GM12878 (cell line): ENCODE data around the gene POC5. TPM values are rescaled to one million over a fixed set of nuclear protein-coding genes. Genes with fewer than 3 reads are reported as not detected.
A peak's percentile ranks its signal among the peaks of the same experiment; 100 is the strongest.

Experiments used
- CBX5 ChIP-seq: sonication (generic); IDR thresholded peaks from 2 replicates; pipeline ENCODE4 v1.6.1; 2016; ENCODE audit warnings: low read depth, moderate library complexity, mild to moderate bottlenecking, inconsistent platforms
- CTCF ChIP-seq, 3 experiments: IDR thresholded peaks in 2 of 3; conservative IDR thresholded peaks in 1 of 3; 2 replicates each; pipeline ENCODE4 v1.5.1; 2011; ENCODE audit warnings: low read depth in 3 of 3, low read length in 3 of 3, mild to moderate bottlenecking in 3 of 3, control low read depth in 2 of 3, moderate library complexity in 2 of 3, inconsistent platforms in 1 of 3, mixed read lengths in 1 of 3; ENCODE audit not compliant: control insufficient read depth in 2 of 3, insufficient read depth in 1 of 3; ENCODE audit errors: extremely low read depth in 1 of 3
- EZH2 ChIP-seq: IDR thresholded peaks from 2 replicates; pipeline ENCODE4 v1.6.1; 2012; ENCODE audit warnings: low read depth, mild to moderate bottlenecking, control low read depth, inconsistent platforms, low read length, borderline replicate concordance; ENCODE audit not compliant: control insufficient read depth
- HDAC6 ChIP-seq: fragments of 200-600 bp; sonication (generic); IDR thresholded peaks from one replicate; pipeline ENCODE4 v1.8.0; 2017; ENCODE audit warnings: antibody characterized with exemption; ENCODE audit not compliant: unreplicated experiment
- HDGF ChIP-seq: fragments of 450-650 bp; IDR thresholded peaks from 2 replicates; pipeline ENCODE4 v1.6.1; 2016; ENCODE audit warnings: antibody characterized with exemption
- KLF5 ChIP-seq: fragments of 450-650 bp; IDR thresholded peaks from 2 replicates; pipeline ENCODE4 v1.6.1; 2014; ENCODE audit warnings: mild to moderate bottlenecking; ENCODE audit not compliant: partially characterized antibody
- MEF2A ChIP-seq: IDR thresholded peaks from 2 replicates; pipeline ENCODE4 v1.6.1; 2011; ENCODE audit warnings: low read depth, mild to moderate bottlenecking, low read length, moderate library complexity; ENCODE audit not compliant: insufficient read depth
- MTA2 ChIP-seq: fragments of 450-650 bp; IDR thresholded peaks from 2 replicates; pipeline ENCODE4 v1.6.1; 2016; ENCODE audit warnings: low read depth, mild to moderate bottlenecking, moderate library complexity
- MYC ChIP-seq: IDR thresholded peaks from 2 replicates; pipeline ENCODE4 v1.6.1; 2011; ENCODE audit warnings: mild to moderate bottlenecking, low read length, moderate library complexity, inconsistent platforms; ENCODE audit not compliant: insufficient read depth, insufficient replicate concordance, insufficient read length, severe bottlenecking
- PAX8 ChIP-seq: fragments of 450-650 bp; IDR thresholded peaks from 2 replicates; pipeline ENCODE4 v1.6.1; 2017; ENCODE audit warnings: mild to moderate bottlenecking, moderate library complexity
- SP1 ChIP-seq: IDR thresholded peaks from one replicate; pipeline ENCODE4 v1.6.1; 2011; ENCODE audit warnings: low read depth, low read length
- WRNIP1 ChIP-seq: IDR thresholded peaks from 2 replicates; pipeline ENCODE4 v1.6.1; 2011; ENCODE audit warnings: low read depth, low read length, improper control_type of control experiment, borderline replicate concordance
- ZNF207 ChIP-seq: fragments of 450-650 bp; IDR thresholded peaks from 2 replicates; pipeline ENCODE4 v1.6.1; 2014; ENCODE audit warnings: antibody characterized with exemption, mild to moderate bottlenecking, borderline replicate concordance
- polyA plus RNA-seq, 11 experiments: library from polyadenylated mRNA; depleted of rRNA in 4 of 11; unstranded in 6 of 11; stranded (reverse) in 5 of 11; fragments of >200 nt; fragmentation: Nextera tagmentation in 4 of 11; fragmentation: Illumina TruSeq in 1 of 11; extraction: Ambion mirVana in 4 of 11; extraction: Trizol in 1 of 11; gene quantifications; 1 replicate in 1 of 11; 2 replicates in 10 of 11; pipeline versions ENCODE4 v1.2.1 to v1.2.3, GENCODE V29; 2011 to 2016; ENCODE audit warnings: inconsistent platforms in 2 of 11, missing spikeins in 2 of 11, low read depth in 1 of 11
- total RNA-seq, 4 experiments: library from RNA; depleted of rRNA in 3 of 4; stranded (reverse); fragments of >200 nt in 3 of 4; fragmentation: Illumina TruSeq in 1 of 4; extraction: Trizol in 1 of 4; gene quantifications; 2 replicates each; pipeline versions ENCODE4 v1.2.1 to v1.2.3, GENCODE V29; 2013 to 2021
- TF ChIP-seq, protein P1 (sequence below): fragments of 150-350 bp; IDR thresholded peaks from 2 replicates; pipeline ENCODE4 v1.6.1; 2016; ENCODE audit warnings: low read depth, low read length
- TF ChIP-seq, protein P2 (sequence below): IDR thresholded peaks from 2 replicates; pipeline ENCODE4 v1.6.1; 2012; ENCODE audit warnings: mild to moderate bottlenecking, low read depth, low read length
- TF ChIP-seq, protein P3 (sequence below): IDR thresholded peaks from 2 replicates; pipeline ENCODE4 v1.6.1; 2012; ENCODE audit warnings: low read depth, low read length, improper control_type of control experiment

The POC5 gene
- total and polyA plus RNA-seq, 10 of the 15 experiments (the other 5 are each of a cell fraction or from before 2014, with no cell fraction given), result 13.1 to 25.6 (median 21.8) TPM

- TF ChIP-seq HDAC6, result no peak
- TF ChIP-seq CTCF (IDR thresholded peaks at IDR 0.05 in 2 of 3, conservative IDR thresholded peaks at IDR 0.05 in 1 of 3; ENCODE audit: control insufficient read depth in 2 of 3, extremely low read depth in 1 of 3, insufficient read depth in 1 of 3, low read depth in 3 of 3, low read length in 3 of 3), result no peak
- TF ChIP-seq PAX8, result no peak
- TF ChIP-seq, protein P1, sequence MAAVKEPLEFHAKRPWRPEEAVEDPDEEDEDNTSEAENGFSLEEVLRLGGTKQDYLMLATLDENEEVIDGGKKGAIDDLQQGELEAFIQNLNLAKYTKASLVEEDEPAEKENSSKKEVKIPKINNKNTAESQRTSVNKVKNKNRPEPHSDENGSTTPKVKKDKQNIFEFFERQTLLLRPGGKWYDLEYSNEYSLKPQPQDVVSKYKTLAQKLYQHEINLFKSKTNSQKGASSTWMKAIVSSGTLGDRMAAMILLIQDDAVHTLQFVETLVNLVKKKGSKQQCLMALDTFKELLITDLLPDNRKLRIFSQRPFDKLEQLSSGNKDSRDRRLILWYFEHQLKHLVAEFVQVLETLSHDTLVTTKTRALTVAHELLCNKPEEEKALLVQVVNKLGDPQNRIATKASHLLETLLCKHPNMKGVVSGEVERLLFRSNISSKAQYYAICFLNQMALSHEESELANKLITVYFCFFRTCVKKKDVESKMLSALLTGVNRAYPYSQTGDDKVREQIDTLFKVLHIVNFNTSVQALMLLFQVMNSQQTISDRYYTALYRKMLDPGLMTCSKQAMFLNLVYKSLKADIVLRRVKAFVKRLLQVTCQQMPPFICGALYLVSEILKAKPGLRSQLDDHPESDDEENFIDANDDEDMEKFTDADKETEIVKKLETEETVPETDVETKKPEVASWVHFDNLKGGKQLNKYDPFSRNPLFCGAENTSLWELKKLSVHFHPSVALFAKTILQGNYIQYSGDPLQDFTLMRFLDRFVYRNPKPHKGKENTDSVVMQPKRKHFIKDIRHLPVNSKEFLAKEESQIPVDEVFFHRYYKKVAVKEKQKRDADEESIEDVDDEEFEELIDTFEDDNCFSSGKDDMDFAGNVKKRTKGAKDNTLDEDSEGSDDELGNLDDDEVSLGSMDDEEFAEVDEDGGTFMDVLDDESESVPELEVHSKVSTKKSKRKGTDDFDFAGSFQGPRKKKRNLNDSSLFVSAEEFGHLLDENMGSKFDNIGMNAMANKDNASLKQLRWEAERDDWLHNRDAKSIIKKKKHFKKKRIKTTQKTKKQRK, result no peak
- 0 out of 2 replicates have a peak, but pooled peaks have one; percentile 29 for TF ChIP-seq HDGF
- TF ChIP-seq, protein P2, sequence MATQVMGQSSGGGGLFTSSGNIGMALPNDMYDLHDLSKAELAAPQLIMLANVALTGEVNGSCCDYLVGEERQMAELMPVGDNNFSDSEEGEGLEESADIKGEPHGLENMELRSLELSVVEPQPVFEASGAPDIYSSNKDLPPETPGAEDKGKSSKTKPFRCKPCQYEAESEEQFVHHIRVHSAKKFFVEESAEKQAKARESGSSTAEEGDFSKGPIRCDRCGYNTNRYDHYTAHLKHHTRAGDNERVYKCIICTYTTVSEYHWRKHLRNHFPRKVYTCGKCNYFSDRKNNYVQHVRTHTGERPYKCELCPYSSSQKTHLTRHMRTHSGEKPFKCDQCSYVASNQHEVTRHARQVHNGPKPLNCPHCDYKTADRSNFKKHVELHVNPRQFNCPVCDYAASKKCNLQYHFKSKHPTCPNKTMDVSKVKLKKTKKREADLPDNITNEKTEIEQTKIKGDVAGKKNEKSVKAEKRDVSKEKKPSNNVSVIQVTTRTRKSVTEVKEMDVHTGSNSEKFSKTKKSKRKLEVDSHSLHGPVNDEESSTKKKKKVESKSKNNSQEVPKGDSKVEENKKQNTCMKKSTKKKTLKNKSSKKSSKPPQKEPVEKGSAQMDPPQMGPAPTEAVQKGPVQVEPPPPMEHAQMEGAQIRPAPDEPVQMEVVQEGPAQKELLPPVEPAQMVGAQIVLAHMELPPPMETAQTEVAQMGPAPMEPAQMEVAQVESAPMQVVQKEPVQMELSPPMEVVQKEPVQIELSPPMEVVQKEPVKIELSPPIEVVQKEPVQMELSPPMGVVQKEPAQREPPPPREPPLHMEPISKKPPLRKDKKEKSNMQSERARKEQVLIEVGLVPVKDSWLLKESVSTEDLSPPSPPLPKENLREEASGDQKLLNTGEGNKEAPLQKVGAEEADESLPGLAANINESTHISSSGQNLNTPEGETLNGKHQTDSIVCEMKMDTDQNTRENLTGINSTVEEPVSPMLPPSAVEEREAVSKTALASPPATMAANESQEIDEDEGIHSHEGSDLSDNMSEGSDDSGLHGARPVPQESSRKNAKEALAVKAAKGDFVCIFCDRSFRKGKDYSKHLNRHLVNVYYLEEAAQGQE, result 0 out of 2 replicates have a peak, but pooled peaks have one; percentile 22
- TF ChIP-seq WRNIP1, result no peak
- peak; percentile 33 for TF ChIP-seq MYC
- no peak for TF ChIP-seq MEF2A
- TF ChIP-seq CBX5, result peak; percentile 92; the same call in 1 of the 2 replicates
- peak; percentile 14; the same call in 1 of the 2 replicates for TF ChIP-seq MTA2
- TF ChIP-seq ZNF207, result peak; percentile 84; the same call in 1 of the 2 replicates
- no peak for TF ChIP-seq EZH2
- TF ChIP-seq KLF5, result peak; percentile 90
- TF ChIP-seq SP1, result peak; percentile 97
- TF ChIP-seq, protein P3, sequence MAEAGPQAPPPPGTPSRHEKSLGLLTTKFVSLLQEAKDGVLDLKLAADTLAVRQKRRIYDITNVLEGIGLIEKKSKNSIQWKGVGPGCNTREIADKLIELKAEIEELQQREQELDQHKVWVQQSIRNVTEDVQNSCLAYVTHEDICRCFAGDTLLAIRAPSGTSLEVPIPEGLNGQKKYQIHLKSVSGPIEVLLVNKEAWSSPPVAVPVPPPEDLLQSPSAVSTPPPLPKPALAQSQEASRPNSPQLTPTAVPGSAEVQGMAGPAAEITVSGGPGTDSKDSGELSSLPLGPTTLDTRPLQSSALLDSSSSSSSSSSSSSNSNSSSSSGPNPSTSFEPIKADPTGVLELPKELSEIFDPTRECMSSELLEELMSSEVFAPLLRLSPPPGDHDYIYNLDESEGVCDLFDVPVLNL, result peak; percentile 77
These were observed at the start of gene POC5 (continued) for GRCh38 chr5:75717082-75717922.
